GM18508 (cell line): Measurements from ENCODE around the gene SPEM1.
"Not testable (repeated sequence)": the region's sequence is repeated elsewhere in the genome, so short reads cannot be mapped to it uniquely, and the experiment has no call there.

Experiments
- ATAC-seq: cut with Tn5 transposase; IDR thresholded peaks from one replicate; pipeline ENCODE4 v1.9.1; 2021; ENCODE audit warnings: moderate number of reproducible peaks; ENCODE audit not compliant: insufficient read depth, unreplicated experiment

Gene SPEM1

GRCh38 chr17:7466318-7466638 is 46.2 kb downstream of the SPEM1 start:
- no peak for ATAC-seq

GRCh38 chr17:7466639-7467341 is 46.7 kb downstream of the SPEM1 start:
- ATAC-seq, result no peak

- no peak for ATAC-seq
Observed at GRCh38 chr17:7467498-7467897, 47.4 kb downstream of the SPEM1 start.

GRCh38 chr17:7468290-7468689 is 48.2 kb downstream of the SPEM1 start:
- ATAC-seq, result no peak

GRCh38 chr17:7468804-7469389 is 48.8 kb downstream of the SPEM1 start:
- no peak for ATAC-seq

- ATAC-seq, result not testable (repeated sequence)
Observed at GRCh38 chr17:7469843-7470242, 49.7 kb downstream of the SPEM1 start.

- not testable (repeated sequence) for ATAC-seq
Observed at GRCh38 chr17:7470457-7470973, 50.4 kb downstream of the SPEM1 start.
